ENCODE data around the gene FBXO36. TPM values are rescaled to one million over a fixed set of nuclear protein-coding genes. Genes with fewer than 3 reads are reported as not detected.

The FBXO36 gene
- polyA plus RNA-seq, 1 experiment = 2.0 TPM

DNA sequence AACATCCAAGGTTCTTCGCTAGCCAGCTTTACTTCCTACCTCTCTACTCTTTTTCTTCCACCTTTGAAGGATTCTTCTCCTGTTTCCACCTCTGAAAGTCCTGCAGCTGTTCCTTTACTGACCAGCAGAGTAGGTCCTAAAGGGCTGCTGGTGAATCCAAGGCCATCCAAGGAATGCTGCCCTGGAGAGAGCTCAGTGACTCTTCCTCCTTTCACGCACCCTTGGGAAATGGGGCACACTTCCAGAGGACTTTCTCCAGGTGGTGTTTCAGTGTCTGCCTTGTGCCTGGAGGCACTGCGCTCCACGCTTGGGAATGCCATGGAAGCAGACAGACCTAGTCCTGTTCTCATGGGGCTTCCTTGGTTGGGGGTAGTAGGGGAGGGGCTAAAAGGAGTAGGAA is 101.0 kb downstream of the FBXO36 start:
- no peak for DNase-seq (ENCODE audit: low read depth, low spot score)
- Histone ChIP-seq H3K27ac (ENCODE audit: low read depth, low read length) (no peak overlapping the region), H3K4me3 (ENCODE audit: low read depth, low read length) (no peak overlapping the region), H3K9me3 (ENCODE audit: control insufficient read depth, insufficient read depth, low read length) (no peaks in the 10 kb centered on the region), H3K27me3 (ENCODE audit: control insufficient read depth, insufficient read depth, low read length) (no peaks in the 10 kb centered on the region)
- ChIA-PET CTCF (interaction anchor here (1.9 to 3.9 kb wide), 4 partner anchors 10 to 136 kb away, joined by 6 to 23 read pairs (median 13); no protein-coding TSS in a partner anchor), POLR2A (no interaction called here)
- TF ChIP-seq, protein P1, sequence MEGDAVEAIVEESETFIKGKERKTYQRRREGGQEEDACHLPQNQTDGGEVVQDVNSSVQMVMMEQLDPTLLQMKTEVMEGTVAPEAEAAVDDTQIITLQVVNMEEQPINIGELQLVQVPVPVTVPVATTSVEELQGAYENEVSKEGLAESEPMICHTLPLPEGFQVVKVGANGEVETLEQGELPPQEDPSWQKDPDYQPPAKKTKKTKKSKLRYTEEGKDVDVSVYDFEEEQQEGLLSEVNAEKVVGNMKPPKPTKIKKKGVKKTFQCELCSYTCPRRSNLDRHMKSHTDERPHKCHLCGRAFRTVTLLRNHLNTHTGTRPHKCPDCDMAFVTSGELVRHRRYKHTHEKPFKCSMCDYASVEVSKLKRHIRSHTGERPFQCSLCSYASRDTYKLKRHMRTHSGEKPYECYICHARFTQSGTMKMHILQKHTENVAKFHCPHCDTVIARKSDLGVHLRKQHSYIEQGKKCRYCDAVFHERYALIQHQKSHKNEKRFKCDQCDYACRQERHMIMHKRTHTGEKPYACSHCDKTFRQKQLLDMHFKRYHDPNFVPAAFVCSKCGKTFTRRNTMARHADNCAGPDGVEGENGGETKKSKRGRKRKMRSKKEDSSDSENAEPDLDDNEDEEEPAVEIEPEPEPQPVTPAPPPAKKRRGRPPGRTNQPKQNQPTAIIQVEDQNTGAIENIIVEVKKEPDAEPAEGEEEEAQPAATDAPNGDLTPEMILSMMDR (IDR thresholded peaks at IDR 0.05; ENCODE audit: low read depth, low read length) = no peak

DNA sequence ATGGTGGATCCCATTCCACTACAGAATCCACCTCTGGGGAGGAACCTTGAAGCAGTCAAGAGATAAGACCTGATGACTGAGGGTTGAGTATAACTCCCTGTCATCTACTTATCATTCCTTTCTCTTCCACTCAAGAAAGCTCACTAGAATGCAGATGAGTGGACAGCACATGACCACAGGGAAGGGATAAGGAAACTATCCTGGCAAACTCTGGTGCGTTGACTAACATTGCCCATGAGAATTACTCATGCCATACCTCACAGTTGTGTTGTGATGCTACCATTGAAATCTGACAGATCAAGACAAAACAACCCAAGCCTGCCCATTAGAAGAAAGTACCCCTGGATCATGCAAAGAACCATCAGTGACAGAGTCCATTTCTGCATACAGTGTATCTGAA is 119.9 kb downstream of the FBXO36 start:
- no peak for DNase-seq (ENCODE audit: low read depth, low spot score)
- TF ChIP-seq, protein P1 (IDR thresholded peaks at IDR 0.05; ENCODE audit: low read depth, low read length) = no peak
- H3K27me3 ChIP-seq (ENCODE audit: control insufficient read depth, insufficient read depth, low read length) = no peaks in the 10 kb centered on the region
- POLR2A ChIA-PET = no interaction called here
- H3K9me3 ChIP-seq (ENCODE audit: control insufficient read depth, insufficient read depth, low read length) = no peaks in the 10 kb centered on the region
- H3K4me3 ChIP-seq (ENCODE audit: low read depth, low read length) = no peak overlapping the region
- no peak overlapping the region for H3K27ac ChIP-seq (ENCODE audit: low read depth, low read length)
- CTCF ChIA-PET = no interaction called here

DNA sequence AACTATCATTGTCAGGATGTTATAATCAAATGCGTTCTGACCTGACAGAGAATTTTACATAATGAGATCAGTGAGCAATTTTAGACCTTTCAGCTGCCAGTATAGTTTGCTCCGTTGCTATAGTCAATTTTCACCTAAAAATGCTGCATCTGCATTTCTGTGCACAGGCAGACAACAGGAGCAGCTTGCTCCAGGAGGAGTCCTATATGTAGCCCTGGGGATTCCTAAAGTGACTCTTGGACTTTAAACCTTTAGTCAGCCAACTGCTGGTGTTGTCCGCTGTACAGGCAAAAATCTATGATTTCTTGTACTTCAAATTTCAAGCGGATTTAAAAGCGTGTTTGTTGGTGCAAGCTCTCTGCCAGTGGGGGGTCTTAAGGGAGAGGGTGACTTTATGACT is 120.7 kb downstream of the FBXO36 start:
- Histone ChIP-seq H3K4me3 (ENCODE audit: low read depth, low read length) (no peak overlapping the region), H3K27ac (ENCODE audit: low read depth, low read length) (no peak overlapping the region), H3K9me3 (ENCODE audit: control insufficient read depth, insufficient read depth, low read length) (no peaks in the 10 kb centered on the region), H3K27me3 (ENCODE audit: control insufficient read depth, insufficient read depth, low read length) (no peaks in the 10 kb centered on the region)
- ChIA-PET POLR2A (no interaction called here), CTCF (no interaction called here)
- TF ChIP-seq, protein P1 (IDR thresholded peaks at IDR 0.05; ENCODE audit: low read depth, low read length) = no peak
- DNase-seq (ENCODE audit: low read depth, low spot score) = no peak

DNA sequence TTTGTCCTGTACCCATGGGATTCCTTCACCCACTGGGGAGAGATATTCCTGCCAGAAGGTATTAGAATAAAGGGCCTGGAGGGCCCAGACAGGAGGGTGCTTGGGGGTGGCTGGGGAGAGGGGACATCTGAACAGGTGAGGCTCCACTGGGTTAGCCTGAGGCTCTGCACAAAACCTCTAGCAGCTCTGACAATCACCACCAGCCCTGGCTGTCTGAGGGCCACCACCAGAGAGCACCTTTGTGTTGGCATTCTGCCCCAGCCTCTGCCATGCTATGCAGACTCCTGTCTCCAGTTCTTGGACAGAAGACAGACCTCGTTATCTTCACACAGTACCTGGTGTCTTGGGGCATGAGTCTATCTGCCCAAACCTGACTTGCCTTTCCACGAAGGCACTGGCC is 121.2 kb downstream of the FBXO36 start:
- no peak overlapping the region for H3K4me3 ChIP-seq (ENCODE audit: low read depth, low read length)
- no peak for DNase-seq (ENCODE audit: low read depth, low spot score)
- no peaks in the 10 kb centered on the region for H3K27me3 ChIP-seq (ENCODE audit: control insufficient read depth, insufficient read depth, low read length)
- POLR2A ChIA-PET = no interaction called here
- TF ChIP-seq, protein P1 (IDR thresholded peaks at IDR 0.05; ENCODE audit: low read depth, low read length) = no peak
- H3K9me3 ChIP-seq (ENCODE audit: control insufficient read depth, insufficient read depth, low read length) = no peaks in the 10 kb centered on the region
- no peak overlapping the region for H3K27ac ChIP-seq (ENCODE audit: low read depth, low read length)
- CTCF ChIA-PET = no interaction called here

DNA sequence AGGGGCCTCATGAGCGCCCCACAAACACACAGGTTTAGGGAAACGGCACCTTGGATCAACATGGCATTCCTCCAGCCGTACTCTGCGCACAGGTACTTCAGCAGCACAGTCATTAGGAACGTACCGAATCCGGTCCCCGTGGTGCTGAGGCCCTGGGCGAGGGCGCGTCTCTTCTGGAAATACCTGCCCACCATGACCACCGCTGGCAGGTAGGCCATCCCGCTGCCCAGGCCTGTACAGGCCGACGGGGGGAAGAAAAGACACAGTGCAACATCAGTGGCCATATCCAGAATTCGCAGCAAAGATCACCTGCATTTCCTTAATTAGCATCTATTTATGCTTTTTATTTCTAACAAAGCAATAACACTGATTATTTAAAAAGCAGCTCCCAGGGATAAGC is 124.2 kb downstream of the FBXO36 start:
- Histone ChIP-seq H3K27ac (ENCODE audit: low read depth, low read length) (no peak overlapping the region), H3K9me3 (ENCODE audit: control insufficient read depth, insufficient read depth, low read length) (no peaks in the 10 kb centered on the region), H3K27me3 (ENCODE audit: control insufficient read depth, insufficient read depth, low read length) (no peaks in the 10 kb centered on the region), H3K4me3 (ENCODE audit: low read depth, low read length) (no peak overlapping the region)
- DNase-seq (ENCODE audit: low read depth, low spot score) = no peak
- ChIA-PET CTCF (no interaction called here), POLR2A (no interaction called here)
- TF ChIP-seq, protein P1 (IDR thresholded peaks at IDR 0.05; ENCODE audit: low read depth, low read length) = no peak
